Measurements from ENCODE around the gene PCTP. TPM values are rescaled to one million over a fixed set of nuclear protein-coding genes. Genes with fewer than 3 reads are reported as not detected.

The PCTP gene
- total RNA-seq, 3 donors from 2014 or later, result 19.3 to 29.4 (median 25.0) TPM

DNA sequence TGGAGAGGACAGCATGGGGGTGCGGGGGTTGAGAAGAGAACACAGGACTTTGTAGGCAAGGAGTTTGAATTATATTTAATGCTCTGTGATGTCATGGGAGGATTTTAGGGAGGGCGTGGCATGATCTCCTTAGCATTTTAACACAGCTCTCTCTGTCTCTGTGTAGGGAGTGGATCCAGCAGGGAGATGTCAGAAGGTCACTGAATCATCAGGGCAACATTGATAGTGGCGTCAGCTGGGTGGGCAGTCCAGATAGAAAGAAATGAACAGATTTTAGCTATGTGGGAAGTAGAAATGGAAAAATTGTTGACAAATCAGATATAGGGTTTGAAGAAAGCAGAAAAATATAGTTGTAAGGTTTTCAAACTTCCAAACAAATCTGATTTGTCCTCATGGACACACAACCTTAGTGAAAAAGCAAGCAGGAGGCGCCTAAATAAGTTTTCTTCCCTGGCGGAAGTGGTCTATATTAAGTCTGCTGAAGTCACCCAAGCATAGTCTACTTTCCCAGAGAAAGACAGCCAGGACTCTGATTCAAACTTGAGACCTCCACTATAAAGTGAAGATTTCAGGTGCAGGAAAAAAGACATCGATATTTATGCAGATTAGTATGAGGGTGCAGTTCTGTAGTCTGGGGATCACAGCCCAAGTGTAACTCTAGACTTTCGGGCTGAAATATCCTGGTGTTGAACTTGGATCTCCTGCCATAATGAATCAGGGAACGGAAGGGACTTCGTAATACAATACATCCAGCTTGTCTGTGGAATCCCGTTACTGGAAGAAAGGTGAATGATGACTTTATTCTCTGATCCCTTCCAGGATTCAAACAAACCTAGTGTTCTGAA is 10.1 kb upstream of the PCTP start:
- Histone ChIP-seq H3K36me3 (no peaks in the 10 kb centered on the region), H3K4me3 (no peak overlapping the region), H3K4me1 (no peaks in the 10 kb centered on the region), H3K27me3 (no peaks in the 10 kb centered on the region), H3K9me3 (no peaks in the 10 kb centered on the region), H3K27ac (no peak overlapping the region)
- TF ChIP-seq CTCF (IDR thresholded peaks at IDR 0.05) (no peak), POLR2A (IDR thresholded peaks at IDR 0.05) (no peak), POLR2AphosphoS5 (IDR thresholded peaks at IDR 0.05) (no peak)
- intact Hi-C loops (cut with DNase I; ENCODE audit: low total_unique reads), result no loop called here
- DNase-seq (ENCODE audit: low spot score in 2 of 2), result no peak

DNA sequence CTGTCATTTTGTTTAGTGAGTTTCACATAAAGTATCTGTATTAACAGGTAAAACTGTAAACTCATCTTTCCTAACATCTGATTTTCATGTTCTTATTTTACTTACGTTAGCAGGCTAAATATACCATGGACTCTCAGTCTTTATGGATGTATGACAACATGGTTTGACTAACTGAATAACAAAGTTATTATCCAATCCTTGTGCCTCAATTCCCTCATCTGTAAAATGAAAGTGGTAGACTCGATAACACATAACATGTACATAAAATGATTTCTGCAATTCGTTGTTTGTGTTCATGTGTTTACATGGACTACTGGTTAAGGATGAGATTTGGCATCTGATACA is 9.5 kb upstream of the PCTP start:
- Histone ChIP-seq H3K4me1 (no peaks in the 10 kb centered on the region), H3K27me3 (no peaks in the 10 kb centered on the region), H3K4me3 (no peak overlapping the region), H3K9me3 (no peaks in the 10 kb centered on the region), H3K36me3 (no peaks in the 10 kb centered on the region), H3K27ac (no peak overlapping the region)
- no peak for DNase-seq (ENCODE audit: low spot score in 2 of 2)
- TF ChIP-seq POLR2AphosphoS5 (IDR thresholded peaks at IDR 0.05) (no peak), CTCF (IDR thresholded peaks at IDR 0.05) (no peak), POLR2A (IDR thresholded peaks at IDR 0.05) (no peak)
- intact Hi-C loops (cut with DNase I; ENCODE audit: low total_unique reads), result no loop called here

- DNase-seq (ENCODE audit: low spot score in 2 of 2), result no peak
These were observed 8.4 kb upstream of the PCTP start for GRCh38 chr17:55742272-55743102.

DNA sequence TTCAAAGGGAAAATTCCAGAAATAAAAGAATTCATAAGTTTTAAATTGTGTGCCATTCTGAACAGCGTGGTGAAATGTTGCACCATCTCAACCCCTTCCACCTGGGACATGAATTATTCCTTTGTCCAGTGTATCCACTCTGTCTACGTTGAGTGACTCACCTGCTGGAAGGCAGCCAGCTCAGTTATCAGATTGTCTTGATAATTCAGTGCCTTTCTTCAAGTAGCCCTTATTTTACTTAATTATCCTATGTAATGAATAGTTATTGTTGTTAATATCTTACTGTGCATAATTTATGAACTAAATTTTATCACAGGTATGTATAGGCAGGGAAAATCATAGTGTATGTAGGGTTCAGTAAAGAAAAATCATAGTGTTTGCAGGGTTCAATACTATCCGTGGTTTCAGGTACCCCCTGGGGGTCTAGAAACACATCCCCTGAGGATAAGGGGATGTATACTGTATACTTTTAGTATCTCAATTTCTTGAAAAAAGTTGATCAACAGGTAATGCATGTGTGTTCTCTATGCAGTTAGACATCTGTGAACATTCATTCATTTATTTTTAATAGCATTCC is 7.7 kb upstream of the PCTP start:
- Histone ChIP-seq H3K27me3 (no peaks in the 10 kb centered on the region), H3K4me1 (no peaks in the 10 kb centered on the region), H3K9me3 (no peaks in the 10 kb centered on the region), H3K36me3 (no peaks in the 10 kb centered on the region), H3K27ac (peak overlapping the region in 1 of 2 donors; percentile 45), H3K4me3 (no peak overlapping the region)
- TF ChIP-seq CTCF (IDR thresholded peaks at IDR 0.05), result no peak
- no peak for TF ChIP-seq POLR2A (IDR thresholded peaks at IDR 0.05)
- no peak for TF ChIP-seq POLR2AphosphoS5 (IDR thresholded peaks at IDR 0.05)
- intact Hi-C loops (cut with DNase I; ENCODE audit: low total_unique reads), result no loop called here
- DNase-seq (ENCODE audit: low spot score in 2 of 2), result peak; percentile 61 to 64

More at GRCh38 chr17:55742272-55743102, 8.4 kb upstream of the PCTP start:
- TF ChIP-seq POLR2A (IDR thresholded peaks at IDR 0.05), result no peak
- TF ChIP-seq CTCF (IDR thresholded peaks at IDR 0.05), result no peak
- no peak for TF ChIP-seq POLR2AphosphoS5 (IDR thresholded peaks at IDR 0.05)
- Histone ChIP-seq H3K36me3 (no peaks in the 10 kb centered on the region), H3K27ac (peak overlapping the region in 1 of 2 donors; percentile 45), H3K4me1 (no peaks in the 10 kb centered on the region), H3K27me3 (no peaks in the 10 kb centered on the region), H3K9me3 (no peaks in the 10 kb centered on the region), H3K4me3 (no peak overlapping the region)
- intact Hi-C loops (cut with DNase I; ENCODE audit: low total_unique reads), result no loop called here
